ENCODE measurements around the gene RFNG. TPM values are rescaled to one million over a fixed set of nuclear protein-coding genes. Genes with fewer than 3 reads are reported as not detected.

RFNG gene
- total and polyA plus RNA-seq, 10 of the 15 experiments (the other 5 are each of a cell fraction or from before 2014, with no cell fraction given), result 0.10 to 19.6 (median 6.2) TPM

GRCh38 chr17:82097184-82097918, 45.7 kb upstream of the RFNG start (continued):
- TF ChIP-seq ZBTB40 (IDR thresholded peaks at IDR 0.05; ENCODE audit: borderline replicate concordance), result no peak
- no peak for TF ChIP-seq HDAC2 (IDR thresholded peaks at IDR 0.05)
- 0 out of 2 replicates have a peak, but pooled peaks have one; percentile 46 for TF ChIP-seq NFXL1 (IDR thresholded peaks at IDR 0.05; ENCODE audit: borderline replicate concordance)
- no peak for TF ChIP-seq IRF4 (IDR thresholded peaks at IDR 0.05; ENCODE audit: low read depth, low read length)
- no peak for TF ChIP-seq CHD4 (IDR thresholded peaks at IDR 0.05)
- peak; percentile 67; the same call in 1 of the 2 replicates for TF ChIP-seq POLR2A (IDR thresholded peaks at IDR 0.05; ENCODE audit: low read depth, low read length)
- TF ChIP-seq ZBED1 (IDR thresholded peaks at IDR 0.05; ENCODE audit: borderline replicate concordance), result no peak
- no peak for TF ChIP-seq PML (IDR thresholded peaks at IDR 0.05; ENCODE audit: low read length)
- no peak for TF ChIP-seq TCF12 (IDR thresholded peaks at IDR 0.05; ENCODE audit: low read depth, low read length)
- no peak for TF ChIP-seq TBL1XR1 (IDR thresholded peaks at IDR 0.05; ENCODE audit: low read depth, low read length)
- no peak for TF ChIP-seq KLF5 (IDR thresholded peaks at IDR 0.05; ENCODE audit: partially characterized antibody)
